Fibroblast of gingiva (primary cell): Measurements from ENCODE around the gene SMCR8.
"Not testable (repeated sequence)": the region's sequence is repeated elsewhere in the genome, so short reads cannot be mapped to it uniquely, and the experiment has no call there.

Experiments
- DNase-seq: peaks from one replicate; pipeline ENCODE4 v3.0.0-alpha.2; 2011; ENCODE audit warnings: low read depth

Gene SMCR8, protein sequence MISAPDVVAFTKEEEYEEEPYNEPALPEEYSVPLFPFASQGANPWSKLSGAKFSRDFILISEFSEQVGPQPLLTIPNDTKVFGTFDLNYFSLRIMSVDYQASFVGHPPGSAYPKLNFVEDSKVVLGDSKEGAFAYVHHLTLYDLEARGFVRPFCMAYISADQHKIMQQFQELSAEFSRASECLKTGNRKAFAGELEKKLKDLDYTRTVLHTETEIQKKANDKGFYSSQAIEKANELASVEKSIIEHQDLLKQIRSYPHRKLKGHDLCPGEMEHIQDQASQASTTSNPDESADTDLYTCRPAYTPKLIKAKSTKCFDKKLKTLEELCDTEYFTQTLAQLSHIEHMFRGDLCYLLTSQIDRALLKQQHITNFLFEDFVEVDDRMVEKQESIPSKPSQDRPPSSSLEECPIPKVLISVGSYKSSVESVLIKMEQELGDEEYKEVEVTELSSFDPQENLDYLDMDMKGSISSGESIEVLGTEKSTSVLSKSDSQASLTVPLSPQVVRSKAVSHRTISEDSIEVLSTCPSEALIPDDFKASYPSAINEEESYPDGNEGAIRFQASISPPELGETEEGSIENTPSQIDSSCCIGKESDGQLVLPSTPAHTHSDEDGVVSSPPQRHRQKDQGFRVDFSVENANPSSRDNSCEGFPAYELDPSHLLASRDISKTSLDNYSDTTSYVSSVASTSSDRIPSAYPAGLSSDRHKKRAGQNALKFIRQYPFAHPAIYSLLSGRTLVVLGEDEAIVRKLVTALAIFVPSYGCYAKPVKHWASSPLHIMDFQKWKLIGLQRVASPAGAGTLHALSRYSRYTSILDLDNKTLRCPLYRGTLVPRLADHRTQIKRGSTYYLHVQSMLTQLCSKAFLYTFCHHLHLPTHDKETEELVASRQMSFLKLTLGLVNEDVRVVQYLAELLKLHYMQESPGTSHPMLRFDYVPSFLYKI

DNA sequence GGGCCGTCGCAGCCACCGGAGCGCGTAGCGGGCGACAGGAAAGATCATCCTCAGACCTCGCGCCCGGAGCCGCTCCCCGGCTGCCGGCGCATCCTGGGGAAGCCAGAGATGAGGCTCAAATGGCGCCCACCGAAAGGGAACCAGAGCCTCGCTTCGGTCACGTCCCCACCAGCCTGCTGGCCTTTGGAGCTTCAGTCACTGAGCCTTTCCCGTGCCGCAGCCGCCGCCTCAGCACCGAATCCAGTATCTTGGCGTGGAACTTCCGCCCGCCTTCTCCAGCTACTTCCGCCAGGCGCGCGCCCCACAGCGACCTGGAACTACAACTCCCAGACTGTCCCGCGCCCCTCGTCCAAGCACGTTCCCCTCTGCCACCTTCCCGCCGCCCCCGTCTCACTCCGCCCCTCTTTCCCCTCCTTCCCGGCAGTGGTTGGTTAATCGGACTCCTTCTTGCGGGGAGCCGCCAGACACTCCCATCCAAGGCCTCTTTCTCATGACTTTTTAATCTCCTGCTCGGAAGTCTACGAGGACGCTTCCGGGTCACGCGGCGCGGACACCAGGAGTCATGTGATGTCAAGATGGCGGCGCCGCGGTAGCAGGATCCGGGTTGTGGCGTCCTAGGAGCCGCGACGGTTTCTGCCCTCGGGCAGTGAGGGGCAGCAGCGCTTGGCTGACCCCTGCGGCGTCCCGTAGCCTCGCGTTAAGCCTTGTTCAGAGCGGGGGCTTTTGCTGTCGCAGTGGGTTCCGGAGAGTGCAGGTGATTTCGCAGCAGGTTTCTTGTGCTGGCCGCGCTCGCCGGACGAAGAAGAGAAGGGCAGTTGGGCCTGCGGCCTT is at the start of gene SMCR8, which contains the start of gene TOP3A:
Gene SMCR8 (plus strand): TSS at position 563 of the 831 bp plus-strand sequence. CDS start 497 bp downstream, outside the sequence.
Gene TOP3A (minus strand): TSS at position 264 of the 831 bp plus-strand sequence. CDS start 216 bp downstream, at position 48.
- DNase-seq = peak; percentile 99

DNA sequence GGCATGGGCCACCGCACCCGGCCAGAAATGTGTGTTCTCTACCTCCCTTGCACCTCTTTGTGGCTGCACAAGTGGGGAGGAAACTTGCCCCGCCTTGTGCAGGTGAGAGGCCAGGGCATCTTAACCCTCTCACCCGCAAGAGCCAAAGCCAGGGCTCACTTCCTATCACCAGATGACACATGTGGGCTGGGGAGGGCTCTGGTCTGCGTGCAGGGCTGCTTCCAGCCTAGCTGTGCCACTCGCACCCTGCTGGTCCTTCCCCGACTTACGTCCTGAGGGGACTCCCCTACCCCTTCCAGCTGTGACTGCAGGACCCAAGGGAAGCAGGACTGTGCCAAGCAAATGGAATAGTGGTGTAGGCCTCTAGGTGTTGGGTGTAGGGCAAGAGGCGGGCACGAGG is 47.7 kb upstream of the SMCR8 start:
- no peak for DNase-seq

- DNase-seq = no peak
These were observed 47.0 kb upstream of the SMCR8 start for GRCh38 chr17:18267927-18268711.

GRCh38 chr17:18270046-18270931 is 44.8 kb upstream of the SMCR8 start:
- no peak for DNase-seq

DNA sequence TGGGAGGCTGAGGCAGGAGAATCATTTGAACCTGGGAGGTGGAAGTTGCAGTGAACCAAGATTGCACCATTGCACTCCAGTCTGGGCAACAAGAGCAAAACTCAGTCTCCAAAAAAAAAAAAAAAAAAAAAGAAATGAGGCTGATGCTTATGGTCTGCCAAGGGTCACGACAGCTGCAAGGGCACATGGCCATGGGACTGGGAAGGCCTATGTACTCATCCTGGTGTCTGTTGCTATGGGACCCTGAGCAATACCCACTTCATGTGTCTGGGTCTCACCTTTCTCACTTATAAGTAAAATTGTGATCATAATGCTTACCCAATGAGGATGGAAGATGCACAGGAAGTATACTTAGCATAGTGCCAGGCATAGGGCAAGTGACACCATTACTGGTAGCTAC is 38.0 kb upstream of the SMCR8 start:
- DNase-seq = no peak

GRCh38 chr17:18278867-18279266 is 36.2 kb upstream of the SMCR8 start:
- peak; percentile 46 for DNase-seq

DNA sequence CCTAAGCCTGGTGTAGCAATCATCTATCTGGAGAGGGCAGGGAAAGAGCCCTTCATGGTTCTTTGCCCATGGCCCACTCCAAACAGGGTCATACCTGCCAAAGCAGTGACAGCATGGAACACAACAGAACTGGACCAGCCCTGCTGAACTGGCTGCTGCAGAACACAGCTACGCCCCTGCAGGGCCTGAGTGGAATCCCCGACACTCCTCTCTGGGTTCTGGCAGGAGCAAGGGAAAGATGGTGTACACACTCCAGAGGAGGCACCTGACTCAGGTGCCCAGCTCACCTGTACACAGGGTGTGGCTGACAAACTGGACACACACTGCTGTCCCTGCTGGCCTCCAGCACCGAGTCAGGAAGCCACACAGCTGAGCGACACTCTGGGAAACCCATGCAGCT is 34.8 kb upstream of the SMCR8 start:
- DNase-seq = no peak

- DNase-seq = peak; percentile 33
These were observed 34.2 kb upstream of the SMCR8 start for GRCh38 chr17:18280766-18281371.

DNA sequence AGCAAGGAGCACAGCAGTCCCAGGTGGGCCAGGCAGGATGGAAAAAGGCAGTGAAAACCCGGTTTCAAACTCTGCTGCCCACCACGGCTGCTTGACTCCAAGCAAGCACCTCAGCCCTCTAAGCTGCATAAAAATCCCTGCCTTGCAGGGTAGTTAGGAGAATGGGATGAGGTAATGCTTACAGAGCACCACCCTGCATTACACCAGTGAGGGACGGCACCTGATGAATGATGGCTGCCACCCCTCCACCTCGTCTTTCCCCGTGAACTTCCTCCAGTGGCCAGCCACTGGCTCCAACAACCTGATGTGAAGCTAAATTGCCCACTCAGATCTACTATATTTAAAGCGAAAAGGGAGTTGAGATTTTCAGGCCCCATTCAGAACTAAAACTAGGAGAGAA is 33.3 kb upstream of the SMCR8 start:
- DNase-seq = no peak

DNA sequence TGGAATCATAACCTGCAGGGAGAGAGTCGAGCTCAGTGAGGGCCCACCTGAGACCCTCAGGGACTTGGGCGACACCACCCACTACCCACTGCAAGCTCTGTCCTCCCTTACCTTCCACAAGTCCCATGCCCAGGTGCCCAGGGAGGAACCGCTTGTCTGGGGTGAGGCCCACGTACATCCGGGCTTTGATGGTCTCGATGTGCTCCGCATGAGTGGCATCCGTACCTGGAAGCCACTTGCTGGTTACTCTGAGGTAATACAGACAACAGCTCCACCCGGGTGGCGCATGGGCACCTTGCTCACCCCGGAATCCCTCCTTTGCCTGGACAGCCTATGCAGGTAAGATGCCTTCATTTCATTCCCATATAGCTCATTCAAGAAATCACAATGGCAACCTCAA is 29.8 kb upstream of the SMCR8 start:
- no peak for DNase-seq

DNA sequence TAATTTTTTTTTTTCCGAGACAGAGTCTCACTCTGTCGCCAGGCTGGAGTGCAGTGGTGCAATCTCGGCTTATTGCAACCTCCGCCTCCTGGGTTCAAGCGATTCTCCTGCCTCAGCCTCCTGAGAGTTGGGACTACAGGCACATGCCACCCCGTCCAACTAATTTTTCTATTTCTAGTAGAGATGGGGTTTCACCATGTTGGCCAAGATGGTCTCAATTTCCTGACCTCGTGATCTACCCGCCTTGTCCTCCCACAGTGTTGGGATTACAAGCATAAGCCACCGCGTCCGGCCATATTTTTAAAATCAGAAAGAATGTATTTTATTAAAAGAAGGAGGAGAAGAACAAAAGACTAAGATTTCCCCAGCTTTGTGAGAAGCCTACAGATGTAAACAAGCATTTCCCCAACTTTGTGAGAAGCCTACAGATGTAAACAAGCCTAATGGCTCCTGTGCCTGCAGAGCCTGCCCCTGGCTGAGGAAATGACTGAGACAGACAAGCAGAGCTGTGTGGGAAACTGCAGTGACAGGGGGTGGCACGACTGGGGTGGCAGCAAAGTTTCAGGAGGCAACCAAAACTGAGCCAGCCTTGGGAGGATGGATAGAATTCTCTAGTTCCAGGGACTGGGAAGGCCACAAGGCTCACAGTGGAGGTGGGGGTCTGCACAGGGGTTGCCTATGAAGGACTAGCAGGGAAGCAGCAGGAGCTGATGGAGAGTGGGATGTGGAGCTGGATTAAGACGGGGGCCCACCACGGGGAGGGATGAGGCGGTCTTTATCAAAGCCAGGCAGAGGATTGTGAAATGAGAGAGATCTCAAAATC is 23.2 kb upstream of the SMCR8 start:
- no peak for DNase-seq

GRCh38 chr17:18298061-18298460 is 17.0 kb upstream of the SMCR8 start:
- not testable (repeated sequence) for DNase-seq

DNA sequence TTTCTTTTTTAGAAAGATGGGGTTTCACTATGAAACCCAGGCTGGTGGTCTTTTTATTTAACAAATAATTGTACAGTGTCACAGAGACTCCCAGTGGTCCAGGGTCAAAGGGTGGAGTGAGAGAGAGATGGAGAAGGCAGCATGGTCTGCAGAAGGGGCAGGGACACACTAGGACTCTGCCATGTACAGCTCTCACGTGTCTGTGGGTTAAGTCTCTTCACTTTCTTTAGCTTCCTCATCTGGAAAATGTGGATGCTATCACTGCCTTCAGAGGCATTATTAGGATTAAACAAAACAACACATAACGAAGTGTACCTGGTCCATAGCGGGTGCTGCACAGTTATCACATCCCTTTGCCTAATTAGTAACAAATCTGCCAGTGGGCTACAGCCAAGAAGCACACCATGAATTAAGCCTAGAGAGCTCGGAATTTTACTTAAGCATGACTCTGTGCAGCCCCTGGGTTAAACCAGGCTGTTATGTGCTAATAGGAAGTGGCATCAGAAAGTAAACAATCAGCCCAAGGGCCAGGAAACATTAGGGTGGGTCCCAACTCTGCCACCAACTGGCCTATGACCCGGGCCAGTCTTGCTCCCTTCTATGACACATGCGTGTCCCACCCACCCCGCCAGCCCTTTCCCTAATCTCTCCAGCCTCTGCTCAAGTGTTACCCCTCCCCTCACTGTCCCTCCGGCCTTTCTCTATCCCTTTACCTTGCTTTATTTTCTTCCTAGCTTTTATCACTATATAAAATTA is 14.2 kb upstream of the SMCR8 start:
- no peak for DNase-seq

- DNase-seq = not testable (repeated sequence)
These were observed 11.9 kb upstream of the SMCR8 start for GRCh38 chr17:18303206-18303605.

- no peak for DNase-seq
These were observed 5.9 kb upstream of the SMCR8 start for GRCh38 chr17:18309202-18309601.

- DNase-seq = peak; percentile 21
These were observed 898 bp upstream of the SMCR8 start for GRCh38 chr17:18314059-18314730.

GRCh38 chr17:18315562-18315922 is 449 bp downstream of the SMCR8 start:
- no peak for DNase-seq
